ENCODE data around the gene LIMCH1.

DNA sequence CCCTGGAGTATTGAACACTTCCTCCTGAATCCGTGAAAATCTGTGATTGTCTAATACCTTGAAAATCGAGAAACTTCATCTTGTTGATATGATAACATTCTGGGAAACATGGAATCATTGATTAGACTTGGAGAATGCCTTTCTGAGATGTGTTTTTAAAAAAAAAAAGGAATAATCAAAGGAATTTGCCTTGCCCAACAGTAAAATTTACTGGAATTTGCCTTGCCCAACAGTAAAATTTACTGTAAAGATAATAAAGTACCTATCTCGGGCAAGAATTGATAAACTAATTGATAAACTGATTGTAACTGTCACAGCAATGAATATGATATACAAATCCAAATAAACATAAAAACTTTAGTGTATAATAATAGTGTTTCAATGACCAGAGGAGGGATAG is 165.8 kb downstream of the LIMCH1 start:
- TF ChIP-seq, protein P1, sequence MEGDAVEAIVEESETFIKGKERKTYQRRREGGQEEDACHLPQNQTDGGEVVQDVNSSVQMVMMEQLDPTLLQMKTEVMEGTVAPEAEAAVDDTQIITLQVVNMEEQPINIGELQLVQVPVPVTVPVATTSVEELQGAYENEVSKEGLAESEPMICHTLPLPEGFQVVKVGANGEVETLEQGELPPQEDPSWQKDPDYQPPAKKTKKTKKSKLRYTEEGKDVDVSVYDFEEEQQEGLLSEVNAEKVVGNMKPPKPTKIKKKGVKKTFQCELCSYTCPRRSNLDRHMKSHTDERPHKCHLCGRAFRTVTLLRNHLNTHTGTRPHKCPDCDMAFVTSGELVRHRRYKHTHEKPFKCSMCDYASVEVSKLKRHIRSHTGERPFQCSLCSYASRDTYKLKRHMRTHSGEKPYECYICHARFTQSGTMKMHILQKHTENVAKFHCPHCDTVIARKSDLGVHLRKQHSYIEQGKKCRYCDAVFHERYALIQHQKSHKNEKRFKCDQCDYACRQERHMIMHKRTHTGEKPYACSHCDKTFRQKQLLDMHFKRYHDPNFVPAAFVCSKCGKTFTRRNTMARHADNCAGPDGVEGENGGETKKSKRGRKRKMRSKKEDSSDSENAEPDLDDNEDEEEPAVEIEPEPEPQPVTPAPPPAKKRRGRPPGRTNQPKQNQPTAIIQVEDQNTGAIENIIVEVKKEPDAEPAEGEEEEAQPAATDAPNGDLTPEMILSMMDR (IDR thresholded peaks at IDR 0.05; ENCODE audit: insufficient read depth, low read depth, low read length), result no peak
- no peak for TF ChIP-seq EZH2 (IDR thresholded peaks at IDR 0.05; ENCODE audit: insufficient read depth, low read length)
